ENCODE results near the gene TREML1. TPM values are rescaled to one million over a fixed set of nuclear protein-coding genes. Genes with fewer than 3 reads are reported as not detected.

Gene TREML1
- total and polyA plus RNA-seq, 2 of the 4 experiments (the other 2 are of a cell fraction) = not detected

GRCh38 chr6:41111017-41111416 lies 43.1 kb downstream of the TREML1 start:
- intact Hi-C loops (cut with micrococcal nuclease) = no loop called here
- TF ChIP-seq ELK1 (IDR thresholded peaks at IDR 0.05; ENCODE audit: borderline replicate concordance, low read depth, low read length) (no peak), POLR2A (IDR thresholded peaks at IDR 0.05; ENCODE audit: low read depth, low read length) (no peak), MXI1 (IDR thresholded peaks at IDR 0.05; ENCODE audit: borderline replicate concordance, low read depth, low read length) (no peak), RAD21 (IDR thresholded peaks at IDR 0.05; ENCODE audit: low read length) (no peak), RCOR1 (IDR thresholded peaks at IDR 0.05; ENCODE audit: insufficient replicate concordance, low read length) (no peak), MAFK (IDR thresholded peaks at IDR 0.05; ENCODE audit: low read depth, low read length) (no peak), NFE2L2 (IDR thresholded peaks at IDR 0.05; ENCODE audit: low read depth, low read length) (no peak), RFX5 (IDR thresholded peaks at IDR 0.05; ENCODE audit: low read depth, low read length) (no peak), SMC3 (IDR thresholded peaks at IDR 0.05; ENCODE audit: low read depth, low read length) (no peak), CHD1 (IDR thresholded peaks at IDR 0.05; ENCODE audit: low read depth, low read length) (no peak), USF2 (IDR thresholded peaks at IDR 0.05; ENCODE audit: low read depth, low read length) (no peak), MAZ (IDR thresholded peaks at IDR 0.05; ENCODE audit: borderline replicate concordance, low read depth, low read length) (no peak), CEBPB (IDR thresholded peaks at IDR 0.05; ENCODE audit: low read depth, low read length) (no peak), FOS (IDR thresholded peaks at IDR 0.05; ENCODE audit: low read depth, low read length) (no peak), CTCF (conservative IDR thresholded peaks at IDR 0.05; ENCODE audit: low read depth, low read length) (no peak), BHLHE40 (IDR thresholded peaks at IDR 0.05; ENCODE audit: low read depth, low read length) (no peak)
- ChIA-PET POLR2A (ENCODE audit: unreplicated experiment) (no interaction called here), CTCF (no interaction called here)
- Histone ChIP-seq H3K56ac (ENCODE audit: extremely low read depth, insufficient read depth, low read length) (no peak overlapping the region), H2AK5ac (ENCODE audit: low read depth, low read length) (no peak overlapping the region), H3K9me3 (ENCODE audit: control insufficient read depth, insufficient read depth, low read length) (no peaks in the 10 kb centered on the region), H3K4ac (ENCODE audit: low read depth, low read length) (no peak overlapping the region), H3K27me3 (ENCODE audit: control insufficient read depth, insufficient read depth, low read length) (no peaks in the 10 kb centered on the region), H2BK15ac (ENCODE audit: low read depth, low read length) (no peak overlapping the region), H2BK20ac (ENCODE audit: low read depth, low read length) (no peak overlapping the region), H3K9me1 (ENCODE audit: insufficient read depth, low read length) (no peaks in the 10 kb centered on the region), H3K4me1 (ENCODE audit: control insufficient read depth, insufficient read depth, low read length) (no peaks in the 10 kb centered on the region), H3K79me1 (ENCODE audit: low read depth in 1 of 2, low read length in 2 of 2) (no peaks in the 10 kb centered on the region), H4K91ac (ENCODE audit: insufficient read depth, low read depth, low read length) (no peak overlapping the region), H3K4me2 (ENCODE audit: low read depth, low read length) (no peak overlapping the region), H3K14ac (replicated peaks; ENCODE audit: low read depth, low read length) (no peak overlapping the region), H3K9ac (ENCODE audit: low read depth, low read length) (no peak overlapping the region), H2AK9ac (replicated peaks; ENCODE audit: low read depth, low read length, poor library complexity) (no peak overlapping the region), H2BK120ac (ENCODE audit: low read depth, low read length) (no peak overlapping the region), H3K23ac (ENCODE audit: low read depth, low read length) (no peak overlapping the region), H3K18ac (ENCODE audit: low read depth, low read length) (no peak overlapping the region), H4K5ac (ENCODE audit: low read depth, low read length) (no peak overlapping the region), H3K36me3 (ENCODE audit: control insufficient read depth, insufficient read depth, low read length) (no peaks in the 10 kb centered on the region), H2AFZ (replicated peaks; ENCODE audit: low read length, poor library complexity) (no peak overlapping the region), H3K27ac (ENCODE audit: insufficient read depth, low read length) (no peak overlapping the region), H3K4me3 (ENCODE audit: insufficient read depth, low read depth, low read length) (no peak overlapping the region), H2BK5ac (ENCODE audit: low read depth, low read length, poor library complexity, severe bottlenecking) (no peak overlapping the region), H4K20me1 (ENCODE audit: insufficient read depth, low read length) (no peaks in the 10 kb centered on the region), H4K8ac (ENCODE audit: low read depth in 2 of 2, low read length in 2 of 2) (no peak overlapping the region)
- dilution Hi-C loops (cut with HindIII; ENCODE audit: low sequenced_read_pairs, unreplicated experiment) = no loop called here
- ATAC-seq (ENCODE audit: low read depth) = no peak
- 86% methylated on average over 1 of the region's 3 CpGs; no CpG with 5 or more reads in 1 of the 2 experiments for WGBS, 2 experiments (ENCODE audit: extremely low coverage in 2 of 2, insufficient read length in 1 of 2)
- in situ Hi-C loops (cut with MboI; ENCODE audit: low sequenced_read_pairs) = no loop called here
- no peak for DNase-seq
- BruUV-seq (replicated peaks) = no TSS peak

All from IMR-90 (cell line).